WTC11 (cell line): ENCODE data around the gene TIGD2. TPM values are rescaled to one million over a fixed set of nuclear protein-coding genes. Genes with fewer than 3 reads are reported as not detected.
A peak's percentile ranks its signal among the peaks of the same experiment; 100 is the strongest.

Experiments
- ATAC-seq: fragments of 200-7000 bp; cut with Tn5 transposase; 2 replicates; pipeline ENCODE4 v1.10.0; 2021; ENCODE audit warnings: mild to moderate bottlenecking, moderate library complexity
- CTCF ChIA-PET: fragments of 300-600 bp; sonication (Branson Sonifier 250); formaldehyde crosslinking; loops from one replicate; lab custom pipeline; 2021; ENCODE audit warnings: antibody characterized with exemption; lab: Charles Lee
- POLR2A ChIA-PET: fragments of 350-600 bp; sonication (Branson Sonifier 250); formaldehyde crosslinking; loops from one replicate; lab custom pipeline; 2021; ENCODE audit warnings: antibody characterized with exemption; lab: Charles Lee
- DNase-seq: peaks from one replicate; pipeline ENCODE4 v3.0.0; 2021; ENCODE audit warnings: low spot score
- H3K27ac Mint-ChIP-seq: 2 replicates; pipeline ENCODE4 v1.8.0; 2021; ENCODE audit warnings: mixed read lengths
- H3K27me3 Mint-ChIP-seq: 2 replicates; pipeline ENCODE4 v1.8.0; 2021; ENCODE audit warnings: low read depth, mild to moderate bottlenecking, moderate library complexity, mixed read lengths
- H3K36me3 Mint-ChIP-seq: 2 replicates; pipeline ENCODE4 v1.8.0; 2021; ENCODE audit warnings: mixed read lengths
- H3K4me1 Mint-ChIP-seq: 2 replicates; pipeline ENCODE4 v1.8.0; 2022; ENCODE audit warnings: mixed read lengths
- H3K4me3 Mint-ChIP-seq: 2 replicates; pipeline ENCODE4 v1.8.0; 2021; ENCODE audit warnings: mild to moderate bottlenecking, moderate library complexity, mixed read lengths
- H3K9me3 Mint-ChIP-seq: 2 replicates; pipeline ENCODE4 v1.8.0; 2021; ENCODE audit warnings: mixed read lengths
- ATF1 ChIP-seq: sonication (generic); formaldehyde crosslinking; IDR thresholded peaks from 2 replicates; pipeline ENCODE4 v1.8.1; 2023; ENCODE audit warnings: mild to moderate bottlenecking, moderate library complexity, missing genetic modification reagents
- ESRRA ChIP-seq: sonication (generic); formaldehyde crosslinking; IDR thresholded peaks from 2 replicates; pipeline ENCODE4 v1.8.1; 2022; ENCODE audit warnings: mild to moderate bottlenecking, missing genetic modification reagents, borderline replicate concordance
- ETV6 ChIP-seq: sonication (generic); formaldehyde crosslinking; IDR thresholded peaks from 2 replicates; pipeline ENCODE4 v1.8.1; 2022; ENCODE audit warnings: mild to moderate bottlenecking, missing genetic modification reagents
- FOXJ3 ChIP-seq: sonication (generic); formaldehyde crosslinking; IDR thresholded peaks from 2 replicates; pipeline ENCODE4 v1.9.0; 2021; ENCODE audit warnings: missing genetic modification reagents, mild to moderate bottlenecking, borderline replicate concordance
- GABPB1 ChIP-seq: sonication (generic); formaldehyde crosslinking; IDR thresholded peaks from 2 replicates; pipeline ENCODE4 v1.8.1; 2023; ENCODE audit warnings: mild to moderate bottlenecking, missing genetic modification reagents
- JUN ChIP-seq: sonication (generic); formaldehyde crosslinking; IDR thresholded peaks from 2 replicates; pipeline ENCODE4 v1.8.0; 2023; ENCODE audit warnings: mild to moderate bottlenecking, missing genetic modification reagents
- KAT7 ChIP-seq: sonication (generic); formaldehyde crosslinking; IDR thresholded peaks from 2 replicates; pipeline ENCODE4 v1.8.1; 2023; ENCODE audit warnings: missing genetic modification reagents, mild to moderate bottlenecking, borderline replicate concordance
- SOX15 ChIP-seq: fragments of 250-450 bp; sonication (Bioruptor Pico); IDR thresholded peaks from 2 replicates; pipeline ENCODE4 v1.9.0; 2021; ENCODE audit warnings: mild to moderate bottlenecking
- TEAD1 ChIP-seq: sonication (generic); formaldehyde crosslinking; IDR thresholded peaks from 2 replicates; pipeline ENCODE4 v1.8.0; 2022; ENCODE audit warnings: mild to moderate bottlenecking, missing genetic modification reagents
- TEAD4 ChIP-seq: sonication (generic); formaldehyde crosslinking; IDR thresholded peaks from 2 replicates; pipeline ENCODE4 v1.8.0; 2022; ENCODE audit warnings: mild to moderate bottlenecking, missing genetic modification reagents
- ZNF232 ChIP-seq: sonication (generic); formaldehyde crosslinking; IDR thresholded peaks from 2 replicates; pipeline ENCODE4 v1.8.0; 2022; ENCODE audit warnings: mild to moderate bottlenecking, missing genetic modification reagents
- ZNF423 ChIP-seq: fragments of 250-450 bp; sonication (Bioruptor Pico); IDR thresholded peaks from 2 replicates; pipeline ENCODE4 v2.1.2; 2022; ENCODE audit warnings: mild to moderate bottlenecking, moderate library complexity
- ZNF671 ChIP-seq: fragments of 250-450 bp; sonication (Bioruptor Pico); IDR thresholded peaks from 2 replicates; pipeline ENCODE4 v1.8.0; 2021; ENCODE audit warnings: mild to moderate bottlenecking
- total RNA-seq: library from RNA; stranded (reverse); gene quantifications from 3 replicates; pipeline ENCODE4 v1.2.3, GENCODE V29; 2021
- TF ChIP-seq, protein P1 (sequence below): fragments of 250-450 bp; sonication (Bioruptor Pico); IDR thresholded peaks from 2 replicates; pipeline ENCODE4 v1.8.0; 2021; ENCODE audit warnings: mild to moderate bottlenecking
- TF ChIP-seq, protein P2 (sequence below): sonication (generic); formaldehyde crosslinking; IDR thresholded peaks from 2 replicates; pipeline ENCODE4 v1.8.0; 2023; ENCODE audit warnings: missing genetic modification reagents, mild to moderate bottlenecking, borderline replicate concordance
- TF ChIP-seq, protein P3 (sequence below): sonication (generic); formaldehyde crosslinking; IDR thresholded peaks from 2 replicates; pipeline ENCODE4 v1.8.1; 2022; ENCODE audit warnings: low read depth, missing genetic modification reagents, borderline replicate concordance
- TF ChIP-seq, protein P4 (sequence below): sonication (generic); formaldehyde crosslinking; IDR thresholded peaks from 2 replicates; pipeline ENCODE4 v1.8.1; 2022; ENCODE audit warnings: missing genetic modification reagents, borderline replicate concordance

Gene TIGD2
- total RNA-seq, 1 experiment from 2014 or later: 5.0 TPM

DNA sequence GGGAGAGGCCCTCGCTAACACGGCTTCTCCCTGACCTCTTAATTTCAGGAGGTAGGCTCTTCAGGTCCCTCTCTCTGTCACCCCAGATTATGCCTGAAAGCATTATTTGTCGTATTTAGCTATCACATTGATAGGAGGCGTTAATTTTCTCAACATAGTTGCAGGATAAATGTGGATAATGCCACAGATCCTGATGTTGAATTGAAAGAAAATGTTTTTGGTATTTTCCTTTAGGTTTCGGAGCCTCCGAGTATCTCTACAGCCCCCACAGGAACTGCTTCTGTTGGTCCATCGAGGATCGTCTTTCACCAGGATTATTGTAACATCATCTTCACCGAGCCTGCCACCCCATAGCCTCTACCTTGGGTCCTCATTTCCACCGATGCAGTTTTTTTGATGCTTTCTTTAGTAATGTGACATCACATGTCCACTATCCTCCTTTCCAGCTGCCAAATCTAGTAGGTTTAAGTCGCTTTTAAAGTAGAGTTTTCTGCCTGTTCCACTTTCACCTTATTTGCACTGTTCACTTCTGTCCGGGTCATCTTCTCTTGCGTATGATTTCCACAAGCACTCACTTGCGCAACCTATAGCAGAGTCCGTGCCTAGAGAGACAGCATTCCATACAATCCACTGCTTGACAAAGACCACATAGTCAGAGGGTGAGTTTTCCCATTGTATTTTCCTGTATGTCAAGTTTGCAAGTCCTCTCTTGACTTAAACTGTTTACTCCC, 665 bp downstream of the TIGD2 start:
- POLR2A ChIA-PET: no interaction called here
- no peak for DNase-seq
- H3K27me3 Mint-ChIP-seq: peaks cover 43% of the 10 kb centered on the region

DNA sequence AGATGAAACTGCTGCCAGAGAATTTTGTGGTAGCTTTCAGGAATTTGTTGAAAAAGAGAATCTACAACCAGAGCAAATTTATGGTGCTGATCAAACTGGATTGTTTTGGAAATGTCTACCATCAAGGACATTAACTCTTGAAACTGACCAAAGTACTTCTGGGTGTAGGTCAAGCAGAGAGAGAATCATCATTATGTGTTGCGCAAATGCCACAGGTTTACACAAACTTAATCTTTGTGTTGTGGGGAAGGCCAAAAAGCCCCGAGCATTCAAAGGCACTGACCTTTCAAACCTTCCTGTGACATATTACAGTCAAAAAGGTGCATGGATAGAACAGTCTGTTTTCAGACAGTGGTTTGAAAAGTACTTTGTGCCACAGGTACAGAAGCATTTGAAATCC, 2.1 kb downstream of the TIGD2 start:
- H3K27me3 Mint-ChIP-seq: peaks cover 37% of the 10 kb centered on the region
- no peak overlapping the region for H3K27ac Mint-ChIP-seq
- ATAC-seq (no peak), DNase-seq (no peak)
- peaks cover 3% of the 10 kb centered on the region for H3K36me3 Mint-ChIP-seq
- no peak for TF ChIP-seq ESRRA (CRISPR knock-in tag)
- TF ChIP-seq JUN (CRISPR knock-in tag): no peak
- TF ChIP-seq FOXJ3 (CRISPR knock-in tag): no peak
- no peak for TF ChIP-seq TEAD4 (CRISPR knock-in tag)
- TF ChIP-seq, protein P1, sequence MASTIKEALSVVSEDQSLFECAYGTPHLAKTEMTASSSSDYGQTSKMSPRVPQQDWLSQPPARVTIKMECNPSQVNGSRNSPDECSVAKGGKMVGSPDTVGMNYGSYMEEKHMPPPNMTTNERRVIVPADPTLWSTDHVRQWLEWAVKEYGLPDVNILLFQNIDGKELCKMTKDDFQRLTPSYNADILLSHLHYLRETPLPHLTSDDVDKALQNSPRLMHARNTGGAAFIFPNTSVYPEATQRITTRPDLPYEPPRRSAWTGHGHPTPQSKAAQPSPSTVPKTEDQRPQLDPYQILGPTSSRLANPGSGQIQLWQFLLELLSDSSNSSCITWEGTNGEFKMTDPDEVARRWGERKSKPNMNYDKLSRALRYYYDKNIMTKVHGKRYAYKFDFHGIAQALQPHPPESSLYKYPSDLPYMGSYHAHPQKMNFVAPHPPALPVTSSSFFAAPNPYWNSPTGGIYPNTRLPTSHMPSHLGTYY: no peak
- TF ChIP-seq ZNF423 (CRISPR knock-in tag): no peak
- TF ChIP-seq ETV6: no peak
- TF ChIP-seq, protein P2, sequence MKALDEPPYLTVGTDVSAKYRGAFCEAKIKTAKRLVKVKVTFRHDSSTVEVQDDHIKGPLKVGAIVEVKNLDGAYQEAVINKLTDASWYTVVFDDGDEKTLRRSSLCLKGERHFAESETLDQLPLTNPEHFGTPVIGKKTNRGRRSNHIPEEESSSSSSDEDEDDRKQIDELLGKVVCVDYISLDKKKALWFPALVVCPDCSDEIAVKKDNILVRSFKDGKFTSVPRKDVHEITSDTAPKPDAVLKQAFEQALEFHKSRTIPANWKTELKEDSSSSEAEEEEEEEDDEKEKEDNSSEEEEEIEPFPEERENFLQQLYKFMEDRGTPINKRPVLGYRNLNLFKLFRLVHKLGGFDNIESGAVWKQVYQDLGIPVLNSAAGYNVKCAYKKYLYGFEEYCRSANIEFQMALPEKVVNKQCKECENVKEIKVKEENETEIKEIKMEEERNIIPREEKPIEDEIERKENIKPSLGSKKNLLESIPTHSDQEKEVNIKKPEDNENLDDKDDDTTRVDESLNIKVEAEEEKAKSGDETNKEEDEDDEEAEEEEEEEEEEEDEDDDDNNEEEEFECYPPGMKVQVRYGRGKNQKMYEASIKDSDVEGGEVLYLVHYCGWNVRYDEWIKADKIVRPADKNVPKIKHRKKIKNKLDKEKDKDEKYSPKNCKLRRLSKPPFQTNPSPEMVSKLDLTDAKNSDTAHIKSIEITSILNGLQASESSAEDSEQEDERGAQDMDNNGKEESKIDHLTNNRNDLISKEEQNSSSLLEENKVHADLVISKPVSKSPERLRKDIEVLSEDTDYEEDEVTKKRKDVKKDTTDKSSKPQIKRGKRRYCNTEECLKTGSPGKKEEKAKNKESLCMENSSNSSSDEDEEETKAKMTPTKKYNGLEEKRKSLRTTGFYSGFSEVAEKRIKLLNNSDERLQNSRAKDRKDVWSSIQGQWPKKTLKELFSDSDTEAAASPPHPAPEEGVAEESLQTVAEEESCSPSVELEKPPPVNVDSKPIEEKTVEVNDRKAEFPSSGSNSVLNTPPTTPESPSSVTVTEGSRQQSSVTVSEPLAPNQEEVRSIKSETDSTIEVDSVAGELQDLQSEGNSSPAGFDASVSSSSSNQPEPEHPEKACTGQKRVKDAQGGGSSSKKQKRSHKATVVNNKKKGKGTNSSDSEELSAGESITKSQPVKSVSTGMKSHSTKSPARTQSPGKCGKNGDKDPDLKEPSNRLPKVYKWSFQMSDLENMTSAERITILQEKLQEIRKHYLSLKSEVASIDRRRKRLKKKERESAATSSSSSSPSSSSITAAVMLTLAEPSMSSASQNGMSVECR (CRISPR knock-in tag): no peak
- ChIA-PET POLR2A (no interaction called here), CTCF (no interaction called here)
- H3K4me3 Mint-ChIP-seq: no peak overlapping the region
- H3K4me1 Mint-ChIP-seq: peaks cover 22% of the 10 kb centered on the region
- no peaks in the 10 kb centered on the region for H3K9me3 Mint-ChIP-seq

More for the DNA sequence above, 665 bp downstream of the TIGD2 start:
- peaks cover 7% of the 10 kb centered on the region for H3K36me3 Mint-ChIP-seq
- peaks cover 22% of the 10 kb centered on the region for H3K4me1 Mint-ChIP-seq
- H3K4me3 Mint-ChIP-seq: peak overlapping the region; percentile 85
- H3K27ac Mint-ChIP-seq: no peak overlapping the region
- no peak for ATAC-seq
- CTCF ChIA-PET: interaction anchor here (0.7 kb wide), 1 partner anchor 30 kb away, joined by 3 read pairs; no protein-coding TSS in a partner anchor
- peaks cover 6% of the 10 kb centered on the region for H3K9me3 Mint-ChIP-seq
- TF ChIP-seq, protein P3, sequence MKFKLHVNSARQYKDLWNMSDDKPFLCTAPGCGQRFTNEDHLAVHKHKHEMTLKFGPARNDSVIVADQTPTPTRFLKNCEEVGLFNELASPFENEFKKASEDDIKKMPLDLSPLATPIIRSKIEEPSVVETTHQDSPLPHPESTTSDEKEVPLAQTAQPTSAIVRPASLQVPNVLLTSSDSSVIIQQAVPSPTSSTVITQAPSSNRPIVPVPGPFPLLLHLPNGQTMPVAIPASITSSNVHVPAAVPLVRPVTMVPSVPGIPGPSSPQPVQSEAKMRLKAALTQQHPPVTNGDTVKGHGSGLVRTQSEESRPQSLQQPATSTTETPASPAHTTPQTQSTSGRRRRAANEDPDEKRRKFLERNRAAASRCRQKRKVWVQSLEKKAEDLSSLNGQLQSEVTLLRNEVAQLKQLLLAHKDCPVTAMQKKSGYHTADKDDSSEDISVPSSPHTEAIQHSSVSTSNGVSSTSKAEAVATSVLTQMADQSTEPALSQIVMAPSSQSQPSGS: no peak
- TF ChIP-seq KAT7 (CRISPR knock-in tag) (no peak), ZNF671 (CRISPR knock-in tag) (no peak), SOX15 (CRISPR knock-in tag) (no peak), TEAD1 (CRISPR knock-in tag) (no peak), ATF1 (CRISPR knock-in tag) (peak; percentile 6; the same call in 1 of the 2 replicates), GABPB1 (CRISPR knock-in tag) (peak; percentile 88), ZNF232 (CRISPR knock-in tag) (no peak)
- TF ChIP-seq, protein P4, sequence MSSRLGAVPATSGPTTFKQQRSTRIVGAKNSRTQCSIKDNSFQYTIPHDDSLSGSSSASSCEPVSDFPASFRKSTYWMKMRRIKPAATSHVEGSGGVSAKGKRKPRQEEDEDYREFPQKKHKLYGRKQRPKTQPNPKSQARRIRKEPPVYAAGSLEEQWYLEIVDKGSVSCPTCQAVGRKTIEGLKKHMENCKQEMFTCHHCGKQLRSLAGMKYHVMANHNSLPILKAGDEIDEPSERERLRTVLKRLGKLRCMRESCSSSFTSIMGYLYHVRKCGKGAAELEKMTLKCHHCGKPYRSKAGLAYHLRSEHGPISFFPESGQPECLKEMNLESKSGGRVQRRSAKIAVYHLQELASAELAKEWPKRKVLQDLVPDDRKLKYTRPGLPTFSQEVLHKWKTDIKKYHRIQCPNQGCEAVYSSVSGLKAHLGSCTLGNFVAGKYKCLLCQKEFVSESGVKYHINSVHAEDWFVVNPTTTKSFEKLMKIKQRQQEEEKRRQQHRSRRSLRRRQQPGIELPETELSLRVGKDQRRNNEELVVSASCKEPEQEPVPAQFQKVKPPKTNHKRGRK: no peak
- TF ChIP-seq, protein P2 (CRISPR knock-in tag): peak; percentile 3; the same call in 1 of the 2 replicates
- TF ChIP-seq, all 79 proteins: peak for 3
